ENCODE data around the gene TMEM238. TPM values are rescaled to one million over a fixed set of nuclear protein-coding genes. Genes with fewer than 3 reads are reported as not detected.

TMEM238 gene
- total and polyA plus RNA-seq, 9 of the 15 experiments (the other 6 are each of a cell fraction or from before 2014, with no cell fraction given), result 0.18 to 5.1 (median 1.3) TPM; not detected in 4

DNA sequence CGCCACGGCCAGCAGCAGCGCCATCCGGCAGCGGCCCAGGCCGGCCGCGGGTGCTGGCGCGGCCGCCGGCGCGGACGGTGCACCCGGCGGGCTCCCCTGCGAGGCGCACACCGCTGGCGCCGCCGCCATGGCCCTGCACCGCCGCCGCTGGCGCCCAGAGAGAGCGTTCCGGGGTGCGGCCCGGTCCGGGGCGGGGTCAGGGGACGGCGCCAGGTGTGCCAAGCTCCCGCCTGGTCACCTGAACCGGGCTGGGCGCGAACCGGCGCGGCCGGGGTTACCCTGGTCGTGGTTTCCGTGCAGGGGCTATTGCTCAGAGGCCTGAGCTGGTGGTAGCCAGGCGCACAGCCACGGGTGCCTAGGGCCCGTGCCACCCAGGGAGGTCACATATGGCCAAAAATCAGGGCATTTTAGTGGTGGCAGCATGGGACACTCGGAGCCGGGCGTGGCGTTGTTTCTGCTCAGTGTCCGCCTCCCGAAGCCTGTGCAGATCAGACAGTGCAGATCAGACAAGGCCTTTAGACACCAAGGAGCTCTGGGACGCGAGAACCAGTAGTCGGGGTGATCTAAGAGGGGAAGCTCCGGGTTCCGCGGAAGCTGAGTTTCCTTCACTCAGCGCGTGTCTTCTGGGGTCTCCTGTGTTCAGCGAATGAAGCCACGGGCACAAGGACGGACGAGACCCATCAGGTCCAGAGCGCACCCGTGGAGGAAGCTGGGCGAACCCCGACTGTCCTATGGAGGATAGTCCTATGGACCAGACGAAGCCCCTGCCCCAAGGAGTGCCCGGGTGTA lies at the start of gene TMEM238 (continued):
- TF ChIP-seq, protein P1, sequence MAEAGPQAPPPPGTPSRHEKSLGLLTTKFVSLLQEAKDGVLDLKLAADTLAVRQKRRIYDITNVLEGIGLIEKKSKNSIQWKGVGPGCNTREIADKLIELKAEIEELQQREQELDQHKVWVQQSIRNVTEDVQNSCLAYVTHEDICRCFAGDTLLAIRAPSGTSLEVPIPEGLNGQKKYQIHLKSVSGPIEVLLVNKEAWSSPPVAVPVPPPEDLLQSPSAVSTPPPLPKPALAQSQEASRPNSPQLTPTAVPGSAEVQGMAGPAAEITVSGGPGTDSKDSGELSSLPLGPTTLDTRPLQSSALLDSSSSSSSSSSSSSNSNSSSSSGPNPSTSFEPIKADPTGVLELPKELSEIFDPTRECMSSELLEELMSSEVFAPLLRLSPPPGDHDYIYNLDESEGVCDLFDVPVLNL (CRISPR knock-in tag; IDR thresholded peaks at IDR 0.05; ENCODE audit: low read depth), result no peak
- TF ChIP-seq SMARCB1 (IDR thresholded peaks at IDR 0.05; ENCODE audit: insufficient read length, low read depth) (no peak), MYNN (IDR thresholded peaks at IDR 0.05) (no peak), MYNN (CRISPR knock-in tag; IDR thresholded peaks at IDR 0.05) (no peak), RBM34 (IDR thresholded peaks at IDR 0.05; ENCODE audit: borderline replicate concordance, insufficient read depth, low read length) (no peak), MTA2 (IDR thresholded peaks at IDR 0.05; ENCODE audit: low read depth) (no peak), ESRRB (CRISPR knock-in tag; IDR thresholded peaks at IDR 0.05; ENCODE audit: borderline replicate concordance) (no peak), POLR2AphosphoS2 (IDR thresholded peaks at IDR 0.05; ENCODE audit: low read length) (no peak), NFATC3 (IDR thresholded peaks at IDR 0.05) (no peak), ATF1 (CRISPR knock-in tag; IDR thresholded peaks at IDR 0.05) (no peak), ATF1 (tag; IDR thresholded peaks at IDR 0.05) (no peak), BRD4 (IDR thresholded peaks at IDR 0.05) (no peak), CBFA2T2 (conservative IDR thresholded peaks at IDR 0.05) (no peak), RNF2 (IDR thresholded peaks at IDR 0.05) (no peak), MTA1 (IDR thresholded peaks at IDR 0.05; ENCODE audit: borderline replicate concordance) (no peak), ZSCAN32 (CRISPR knock-in tag; IDR thresholded peaks at IDR 0.05) (no peak), SRSF9 (IDR thresholded peaks at IDR 0.05; ENCODE audit: borderline replicate concordance, low read depth, low read length) (no peak), KLF1 (tag; IDR thresholded peaks at IDR 0.05) (no peak), PURB (CRISPR knock-in tag; IDR thresholded peaks at IDR 0.05; ENCODE audit: low read depth) (no peak), CBX5 (IDR thresholded peaks at IDR 0.05; ENCODE audit: borderline replicate concordance, low read depth) (no peak), PCBP1 (IDR thresholded peaks at IDR 0.05; ENCODE audit: low read depth, low read length, poor library complexity, severe bottlenecking) (no peak)
- TF ChIP-seq, protein P2, sequence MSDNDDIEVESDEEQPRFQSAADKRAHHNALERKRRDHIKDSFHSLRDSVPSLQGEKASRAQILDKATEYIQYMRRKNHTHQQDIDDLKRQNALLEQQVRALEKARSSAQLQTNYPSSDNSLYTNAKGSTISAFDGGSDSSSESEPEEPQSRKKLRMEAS (CRISPR knock-in tag; IDR thresholded peaks at IDR 0.05), result peak; percentile 58
- TF ChIP-seq, protein P3, sequence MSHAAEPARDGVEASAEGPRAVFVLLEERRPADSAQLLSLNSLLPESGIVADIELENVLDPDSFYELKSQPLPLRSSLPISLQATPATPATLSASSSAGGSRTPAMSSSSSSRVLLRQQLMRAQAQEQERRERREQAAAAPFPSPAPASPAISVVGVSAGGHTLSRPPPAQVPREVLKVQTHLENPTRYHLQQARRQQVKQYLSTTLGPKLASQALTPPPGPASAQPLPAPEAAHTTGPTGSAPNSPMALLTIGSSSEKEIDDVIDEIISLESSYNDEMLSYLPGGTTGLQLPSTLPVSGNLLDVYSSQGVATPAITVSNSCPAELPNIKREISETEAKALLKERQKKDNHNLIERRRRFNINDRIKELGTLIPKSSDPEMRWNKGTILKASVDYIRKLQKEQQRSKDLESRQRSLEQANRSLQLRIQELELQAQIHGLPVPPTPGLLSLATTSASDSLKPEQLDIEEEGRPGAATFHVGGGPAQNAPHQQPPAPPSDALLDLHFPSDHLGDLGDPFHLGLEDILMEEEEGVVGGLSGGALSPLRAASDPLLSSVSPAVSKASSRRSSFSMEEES (CRISPR knock-in tag; IDR thresholded peaks at IDR 0.05), result no peak
- TF ChIP-seq, protein P4, sequence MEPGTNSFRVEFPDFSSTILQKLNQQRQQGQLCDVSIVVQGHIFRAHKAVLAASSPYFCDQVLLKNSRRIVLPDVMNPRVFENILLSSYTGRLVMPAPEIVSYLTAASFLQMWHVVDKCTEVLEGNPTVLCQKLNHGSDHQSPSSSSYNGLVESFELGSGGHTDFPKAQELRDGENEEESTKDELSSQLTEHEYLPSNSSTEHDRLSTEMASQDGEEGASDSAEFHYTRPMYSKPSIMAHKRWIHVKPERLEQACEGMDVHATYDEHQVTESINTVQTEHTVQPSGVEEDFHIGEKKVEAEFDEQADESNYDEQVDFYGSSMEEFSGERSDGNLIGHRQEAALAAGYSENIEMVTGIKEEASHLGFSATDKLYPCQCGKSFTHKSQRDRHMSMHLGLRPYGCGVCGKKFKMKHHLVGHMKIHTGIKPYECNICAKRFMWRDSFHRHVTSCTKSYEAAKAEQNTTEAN (CRISPR knock-in tag; IDR thresholded peaks at IDR 0.05), result no peak
- TF ChIP-seq, protein P5, sequence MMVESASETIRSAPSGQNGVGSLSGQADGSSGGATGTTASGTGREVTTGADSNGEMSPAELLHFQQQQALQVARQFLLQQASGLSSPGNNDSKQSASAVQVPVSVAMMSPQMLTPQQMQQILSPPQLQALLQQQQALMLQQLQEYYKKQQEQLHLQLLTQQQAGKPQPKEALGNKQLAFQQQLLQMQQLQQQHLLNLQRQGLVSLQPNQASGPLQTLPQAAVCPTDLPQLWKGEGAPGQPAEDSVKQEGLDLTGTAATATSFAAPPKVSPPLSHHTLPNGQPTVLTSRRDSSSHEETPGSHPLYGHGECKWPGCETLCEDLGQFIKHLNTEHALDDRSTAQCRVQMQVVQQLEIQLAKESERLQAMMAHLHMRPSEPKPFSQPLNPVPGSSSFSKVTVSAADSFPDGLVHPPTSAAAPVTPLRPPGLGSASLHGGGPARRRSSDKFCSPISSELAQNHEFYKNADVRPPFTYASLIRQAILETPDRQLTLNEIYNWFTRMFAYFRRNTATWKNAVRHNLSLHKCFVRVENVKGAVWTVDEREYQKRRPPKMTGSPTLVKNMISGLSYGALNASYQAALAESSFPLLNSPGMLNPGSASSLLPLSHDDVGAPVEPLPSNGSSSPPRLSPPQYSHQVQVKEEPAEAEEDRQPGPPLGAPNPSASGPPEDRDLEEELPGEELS (CRISPR knock-in tag; IDR thresholded peaks at IDR 0.05; ENCODE audit: borderline replicate concordance), result no peak

Data from K562 (cell line).